Measurements from ENCODE around the gene IL17RD. TPM values are rescaled to one million over a fixed set of nuclear protein-coding genes. Genes with fewer than 3 reads are reported as not detected.

Gene IL17RD
- total and polyA plus RNA-seq, 9 of the 15 experiments (the other 6 are each of a cell fraction or from before 2014, with no cell fraction given): under 0.01 to 0.09 (median 0.04) TPM; not detected in 4

GRCh38 chr3:57169872-57170623 is 4.9 kb upstream of the IL17RD start (continued):
- TF ChIP-seq ZNF830 (CRISPR knock-in tag; IDR thresholded peaks at IDR 0.05) (no peak), BHLHE40 (IDR thresholded peaks at IDR 0.05; ENCODE audit: low read length) (no peak), HNRNPUL1 (IDR thresholded peaks at IDR 0.05; ENCODE audit: low read length) (no peak), RAD21 (CRISPR knock-in tag; conservative IDR thresholded peaks at IDR 0.05 in 1 of 2, IDR thresholded peaks at IDR 0.05 in 1 of 2) (peak; percentile 71 to 77), MCM7 (IDR thresholded peaks at IDR 0.05) (no peak), HNRNPH1 (optimal IDR thresholded peaks at IDR 0.05; ENCODE audit: low read depth, low read length) (no peak), TSC22D4 (tag; IDR thresholded peaks at IDR 0.05) (no peak), NR3C1 (CRISPR knock-in tag; IDR thresholded peaks at IDR 0.05) (no peak), RCOR1 (IDR thresholded peaks at IDR 0.05; ENCODE audit: borderline replicate concordance in 1 of 2, low read depth in 2 of 2, low read length in 2 of 2) (no peak), SAFB (IDR thresholded peaks at IDR 0.05; ENCODE audit: borderline replicate concordance, low read depth, low read length) (no peak)

DNA sequence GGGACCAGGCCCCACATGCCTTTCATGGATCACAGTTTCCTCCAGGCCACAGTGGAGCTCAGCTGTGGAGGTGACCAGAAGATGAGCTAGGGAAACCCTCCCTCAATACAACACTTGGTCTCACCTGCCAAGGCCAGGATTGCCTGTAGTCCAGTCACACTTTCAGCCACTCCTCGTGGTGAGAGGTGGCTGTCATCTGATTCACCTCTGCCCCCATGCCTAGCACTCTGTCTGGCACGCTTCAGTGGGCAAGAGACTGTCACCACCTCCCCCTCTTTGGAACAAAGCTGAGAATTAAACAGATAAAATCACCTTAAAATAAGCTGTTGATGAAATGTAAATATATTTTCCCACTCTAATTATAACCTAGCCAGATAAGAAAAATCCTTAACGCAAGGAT is 4.0 kb upstream of the IL17RD start:
- H3K27ac ChIP-seq (ENCODE audit: extremely low read depth, low read depth, low read length): no peak overlapping the region
- in situ Hi-C loops (cut with MboI) (no loop called here), intact Hi-C loops (cut with micrococcal nuclease) (loop anchor here (5.0 to 10.0 kb wide), 2 partner anchors 67 to 174 kb away; no protein-coding TSS in a partner anchor)
- ATAC-seq (no peak), DNase-seq (ENCODE audit: extremely low read depth in 1 of 4, low spot score in 3 of 4) (no peak), FAIRE-seq (no peak)
- H4K20me1 ChIP-seq (replicated peaks; ENCODE audit: control insufficient read depth, insufficient read depth, low read length): no peaks in the 10 kb centered on the region
- no peaks in the 10 kb centered on the region for H3K36me3 ChIP-seq (ENCODE audit: control insufficient read depth, insufficient read depth, low read length)
- peaks cover 6 to 20% of the 10 kb centered on the region in 2 experiments; a peak in 4 of 5 replicates for H3K27me3 ChIP-seq (ENCODE audit: control insufficient read depth in 2 of 2, insufficient read depth in 2 of 2, low read length in 2 of 2)
- no peaks in the 10 kb centered on the region for H3K79me2 ChIP-seq (ENCODE audit: control insufficient read depth, insufficient read depth, low read length)
- no peaks in the 10 kb centered on the region for H3K9me1 ChIP-seq (ENCODE audit: control insufficient read depth, insufficient read depth, low read length)
- H2AFZ ChIP-seq (ENCODE audit: low read depth, low read length): no peak overlapping the region
- TF ChIP-seq RBM17 (IDR thresholded peaks at IDR 0.05; ENCODE audit: borderline replicate concordance, low read depth, low read length) (no peak), HLTF (IDR thresholded peaks at IDR 0.05) (no peak)
- BruUV-seq (replicated peaks): no TSS peak
- H3K4me2 ChIP-seq (ENCODE audit: insufficient read depth, low read length): no peak overlapping the region
- peaks cover 0 to 19% of the 10 kb centered on the region in 2 experiments; a peak in 2 of 5 replicates for H3K4me1 ChIP-seq (replicated peaks in 1 of 2; ENCODE audit: control insufficient read depth in 2 of 2, insufficient read depth in 2 of 2, low read length in 2 of 2)
- H3K4me3 ChIP-seq: no peak overlapping the region
- POLR2A ChIA-PET: interaction anchor here (0.5 kb wide), 1 partner anchor 14 kb away, joined by 3 read pairs; no protein-coding TSS in a partner anchor
- CTCF ChIA-PET (ENCODE audit: low intra/inter-chr PET ratio): no interaction called here
- H3K9ac ChIP-seq (ENCODE audit: insufficient read depth in 1 of 2, low read depth in 2 of 2, low read length in 2 of 2): no peak overlapping the region
- WGBS (ENCODE audit: insufficient coverage, low coverage, missing lambda C conversion rate): 26% methylated on average over 3 of the region's 3 CpGs
- H3K9me3 ChIP-seq (replicated peaks; ENCODE audit: control insufficient read depth, insufficient read depth, low read depth, low read length): no peaks in the 10 kb centered on the region

All from K562 (cell line).